K562 treated with DMSO at 1 percent for 48 hours (cell line): ENCODE data around the gene KITLG. TPM values are rescaled to one million over a fixed set of nuclear protein-coding genes. Genes with fewer than 3 reads are reported as not detected.

Experiments
- total RNA-seq: library from RNA; unstranded; fragments of 300-600 nt; gene quantifications from 2 replicates; pipeline ENCODE4 v1.2.3, GENCODE V29; 2022; ENCODE audit warnings: low replicate concordance; ENCODE audit errors: extremely low read depth

KITLG gene
- total RNA-seq, result not detected in 2 replicates

GRCh38 chr12:88580051-88580871, at the start of gene KITLG:
TSS of gene KITLG (minus strand) at chr12:88580471. CDS start at chr12:88580278, 193 bp downstream.

